GM19035 (cell line): ENCODE measurements around the gene CASQ1.

Source experiments
- ATAC-seq: cut with Tn5 transposase; IDR thresholded peaks from one replicate; pipeline ENCODE4 v1.9.1; 2021; ENCODE audit not compliant: unreplicated experiment

CASQ1 gene

DNA sequence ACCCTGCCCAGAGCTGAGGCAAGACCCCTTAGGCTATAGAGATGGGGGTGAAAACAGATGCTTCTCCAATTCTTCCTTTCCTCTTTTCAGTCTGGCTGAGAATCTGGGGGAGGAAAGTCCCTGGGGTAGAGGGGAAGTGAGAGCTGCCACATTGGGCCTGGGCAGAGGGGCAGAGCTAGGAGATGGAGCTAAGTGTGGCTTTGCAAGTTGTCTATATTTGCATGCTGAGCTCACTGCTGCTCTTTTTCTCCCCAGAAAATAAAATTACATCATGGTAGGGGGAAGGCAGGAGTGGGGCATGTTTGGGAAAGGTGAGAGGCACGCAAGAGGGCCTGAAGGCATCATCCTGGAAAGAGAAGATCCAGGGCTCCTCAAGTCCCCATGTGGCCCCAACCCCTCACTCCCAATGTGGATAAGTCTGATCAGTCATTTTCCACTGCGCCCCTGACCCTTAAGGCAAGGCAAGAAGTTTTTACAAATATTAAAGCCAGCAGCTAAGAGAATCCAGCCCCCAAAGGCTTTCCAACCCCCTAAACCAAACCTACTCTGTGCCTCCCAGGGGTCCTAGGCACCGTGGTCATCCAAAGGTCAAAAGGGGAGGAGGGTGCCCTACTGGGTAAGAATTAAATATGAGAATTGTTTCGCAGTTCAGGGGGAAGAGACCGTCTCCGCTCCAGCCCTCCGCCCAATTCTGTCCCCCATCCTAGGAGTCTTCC is 14.3 kb downstream of the CASQ1 start:
- ATAC-seq = peak; percentile 66

DNA sequence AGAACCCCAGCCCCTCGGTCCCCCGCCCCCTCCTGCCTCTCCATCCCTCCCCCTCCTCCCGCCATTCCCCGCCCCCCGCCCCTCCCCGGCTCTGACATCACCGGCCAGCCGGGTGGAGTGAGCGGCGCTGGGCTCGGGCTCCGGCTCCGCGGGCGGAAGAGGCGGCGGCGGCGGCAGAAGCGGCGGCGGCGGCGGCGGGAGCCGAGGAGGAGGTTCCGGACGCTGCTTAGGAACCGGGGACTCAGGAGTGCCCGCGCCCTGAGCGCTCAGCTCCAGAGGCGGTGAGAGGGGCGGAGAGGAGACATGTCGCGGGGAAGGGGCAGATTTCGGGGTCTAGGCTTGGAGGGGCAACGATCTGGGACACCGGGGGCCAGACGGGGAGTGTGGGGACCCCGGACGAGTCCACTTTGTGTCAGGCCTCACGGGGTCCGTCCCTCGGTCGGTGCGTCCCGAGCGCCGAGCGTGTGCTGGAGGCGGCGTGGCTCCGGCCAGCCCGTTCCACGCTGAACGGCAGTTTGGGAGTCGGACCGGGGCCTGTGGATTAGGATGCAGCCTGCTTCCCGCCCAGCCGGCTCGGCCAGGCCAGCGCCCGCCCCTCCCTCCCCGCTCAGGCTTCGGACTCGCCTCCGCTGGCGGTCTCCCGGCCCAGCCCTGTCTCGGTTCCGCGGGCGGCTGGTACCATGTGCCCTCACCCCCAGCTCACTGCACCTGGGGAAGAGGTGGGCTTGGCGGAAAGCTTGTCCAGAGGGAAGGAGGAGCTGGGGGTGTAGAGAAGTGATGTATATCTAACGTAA is 15.1 kb downstream of the CASQ1 start, which contains the start of gene PEA15:
PEA15 (plus strand) TSS at position 143 of the 794 bp plus-strand sequence. CDS start 6,161 bp downstream, outside the sequence.
- peak; percentile 58 for ATAC-seq

DNA sequence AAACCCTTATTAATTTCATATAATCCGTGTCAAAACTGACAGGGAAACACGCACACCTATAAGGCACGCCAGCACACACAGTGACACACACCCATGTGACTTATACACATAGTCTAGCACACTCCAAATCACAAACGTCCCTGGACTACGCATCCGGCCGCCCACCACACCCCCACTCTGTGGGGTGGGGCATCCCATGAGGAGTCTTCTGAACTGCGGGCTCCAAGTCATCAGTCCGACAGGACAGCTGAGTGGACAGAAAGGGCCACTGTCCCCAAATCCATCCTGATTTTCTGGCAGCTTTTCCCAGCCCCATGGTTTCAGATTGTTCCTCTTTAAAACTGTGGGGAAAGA is 15.6 kb downstream of the CASQ1 start:
- ATAC-seq = no peak

DNA sequence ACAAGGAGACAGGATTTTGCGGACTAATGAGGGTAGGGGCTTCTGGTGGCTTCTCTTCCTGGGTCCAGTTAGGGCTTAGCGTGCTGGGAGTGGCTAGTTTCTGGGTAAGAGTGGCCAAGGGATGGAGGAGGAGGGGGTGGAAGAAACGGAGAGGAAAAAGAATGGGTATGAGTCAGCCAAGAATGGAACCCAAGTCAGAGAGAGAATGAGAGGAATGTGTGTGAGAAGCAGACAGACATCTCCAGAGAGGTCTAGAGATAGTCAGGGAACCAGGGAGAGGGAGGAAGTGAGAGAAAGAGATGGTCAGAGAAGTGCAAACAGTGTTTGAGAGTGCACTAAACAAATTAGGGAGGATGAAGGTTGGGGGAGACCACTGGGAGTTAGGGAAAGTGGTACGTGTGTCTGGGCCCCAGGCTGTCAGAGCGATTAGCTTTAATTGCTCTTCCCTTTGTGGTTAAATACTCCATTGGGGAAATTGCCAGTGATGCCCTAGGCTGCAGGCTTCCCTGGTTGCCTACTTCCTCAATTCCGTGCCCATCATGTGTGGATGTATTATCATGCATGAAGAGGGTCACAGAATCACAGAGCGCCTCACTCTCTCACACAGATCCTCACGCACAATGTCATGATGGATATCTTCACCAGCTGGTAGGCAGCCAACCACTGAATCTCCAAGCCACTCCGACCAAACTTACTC is 16.2 kb downstream of the CASQ1 start:
- ATAC-seq = no peak

DNA sequence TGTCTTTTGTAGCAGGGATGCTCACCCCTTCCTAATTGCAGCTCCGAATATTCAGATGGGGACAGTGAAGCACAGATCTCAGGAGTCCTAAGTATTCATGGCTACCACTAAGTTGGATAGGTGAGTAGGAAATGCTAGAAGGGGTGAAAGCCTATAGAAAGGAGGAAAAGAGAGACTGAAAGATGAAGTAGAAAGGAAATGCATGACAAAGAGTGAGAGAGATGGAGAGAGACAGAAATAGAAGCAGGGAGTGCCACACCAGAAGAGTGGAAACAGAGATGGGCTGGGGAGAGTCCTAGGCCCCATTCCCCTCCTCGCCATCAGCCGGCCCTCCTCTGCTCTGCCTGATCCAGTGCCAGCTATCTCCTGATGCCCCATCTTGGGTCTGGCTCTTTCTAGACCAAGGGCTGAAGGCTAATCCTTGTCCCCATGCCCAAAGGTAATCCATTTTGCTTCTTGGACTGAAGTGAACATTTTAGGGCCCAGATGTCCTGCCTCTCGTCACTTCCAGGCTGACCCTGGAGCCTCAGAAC is 16.8 kb downstream of the CASQ1 start:
- ATAC-seq = no peak

DNA sequence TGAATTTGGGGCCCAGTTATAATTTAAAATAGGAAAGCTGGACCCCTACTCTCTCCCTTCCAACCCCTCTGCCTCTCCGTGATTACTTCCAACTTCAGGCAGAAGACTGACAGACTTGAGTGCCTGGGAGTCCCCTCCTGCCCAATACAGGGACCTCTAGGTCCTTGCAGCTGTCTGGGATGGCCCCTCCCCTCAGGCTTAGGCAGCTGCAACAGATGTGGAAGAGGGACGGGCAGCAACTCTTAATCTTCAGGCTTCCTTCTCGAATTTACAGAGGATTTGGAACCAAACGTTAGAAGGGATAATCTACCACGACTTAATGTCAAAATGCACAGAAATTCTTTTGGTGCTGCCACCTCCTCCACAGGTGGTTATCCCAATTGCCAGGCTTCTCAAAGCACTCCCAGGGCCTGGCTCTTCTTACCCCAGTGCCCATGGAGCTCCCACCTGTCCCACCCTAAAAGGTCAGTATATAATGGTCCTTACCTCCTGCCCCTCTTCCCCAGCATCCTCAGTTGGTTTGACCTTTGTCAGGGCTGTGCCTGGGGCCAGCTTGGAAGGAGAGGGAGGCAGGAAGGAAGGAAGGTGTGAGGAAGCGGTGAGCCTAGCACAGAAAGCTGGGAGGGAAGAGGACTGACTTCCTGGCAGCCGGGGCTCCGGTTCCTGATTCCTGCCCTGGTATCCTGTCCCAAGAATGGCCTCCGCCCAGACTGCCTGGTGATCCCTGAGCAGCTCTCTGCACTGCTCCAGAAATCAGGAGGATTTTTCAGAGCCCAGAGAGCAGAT is 17.6 kb downstream of the CASQ1 start:
- ATAC-seq = no peak

DNA sequence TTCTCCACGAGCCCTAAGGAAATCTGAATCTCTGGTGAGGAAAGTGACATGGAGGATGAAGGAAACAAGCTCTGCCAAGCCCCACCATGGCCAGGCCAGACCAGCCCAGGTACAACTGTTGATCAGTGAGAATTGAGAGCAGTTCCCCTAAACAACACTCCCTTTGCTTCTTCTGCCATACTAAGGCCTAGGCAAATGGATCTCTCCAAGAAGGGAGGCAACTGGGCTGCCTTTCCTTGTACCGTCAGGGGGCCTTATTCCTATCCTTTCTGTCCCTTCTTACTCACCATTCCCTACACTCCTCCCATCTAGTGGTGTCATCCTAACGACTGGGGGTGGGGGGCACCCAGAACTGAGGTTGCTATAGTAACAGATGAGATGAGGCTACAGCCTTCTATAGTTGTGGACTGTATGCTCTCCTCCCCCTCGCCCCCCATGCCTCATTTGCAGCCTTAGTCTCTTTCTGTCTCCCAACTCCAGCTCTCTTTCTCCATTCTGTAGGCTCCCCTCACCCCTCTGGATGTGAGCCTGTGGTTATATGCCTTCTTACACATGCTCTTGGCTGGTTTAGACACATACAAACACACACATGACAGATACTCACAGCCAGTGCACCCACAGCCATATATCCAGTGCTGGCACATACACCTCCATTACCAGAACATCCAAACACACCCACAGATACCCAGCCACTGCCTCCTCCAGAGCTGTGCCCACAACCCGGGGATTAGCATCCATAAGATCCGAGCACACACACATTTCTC is 18.4 kb downstream of the CASQ1 start:
- no peak for ATAC-seq

DNA sequence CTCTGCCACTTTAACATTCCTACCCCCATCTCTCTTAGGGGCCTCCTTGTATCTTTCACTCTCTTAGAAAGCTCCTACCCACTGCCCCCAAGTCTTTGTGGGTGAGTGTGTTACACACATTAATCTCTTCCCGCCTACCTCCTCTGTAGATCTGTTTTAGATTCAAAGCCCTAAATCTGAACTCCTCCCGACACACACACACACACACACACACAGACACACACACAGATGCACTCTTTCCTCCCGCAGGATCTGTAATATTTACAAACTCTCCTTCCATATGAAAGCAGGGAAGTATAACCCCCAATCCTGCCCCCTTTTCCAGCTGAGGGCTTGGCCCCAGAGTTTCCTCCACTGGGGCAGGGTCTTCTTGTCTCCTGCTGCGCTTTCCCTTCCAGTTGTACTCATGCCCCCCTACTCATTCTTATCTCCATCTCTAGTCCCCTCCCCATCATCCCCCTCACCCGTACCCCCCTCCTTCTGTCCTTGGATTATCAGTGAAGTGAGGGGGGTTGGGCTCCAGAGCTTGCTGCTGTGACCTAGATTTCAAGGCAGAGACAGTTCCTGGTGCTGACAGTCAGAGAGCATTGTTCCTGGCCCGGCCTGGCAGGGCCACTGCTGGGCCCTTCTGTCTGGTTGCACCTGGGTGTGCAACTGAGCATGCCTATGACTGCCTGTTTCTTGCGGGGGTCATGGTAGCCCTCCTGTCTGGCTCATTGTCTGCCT is 19.1 kb downstream of the CASQ1 start:
- no peak for ATAC-seq

DNA sequence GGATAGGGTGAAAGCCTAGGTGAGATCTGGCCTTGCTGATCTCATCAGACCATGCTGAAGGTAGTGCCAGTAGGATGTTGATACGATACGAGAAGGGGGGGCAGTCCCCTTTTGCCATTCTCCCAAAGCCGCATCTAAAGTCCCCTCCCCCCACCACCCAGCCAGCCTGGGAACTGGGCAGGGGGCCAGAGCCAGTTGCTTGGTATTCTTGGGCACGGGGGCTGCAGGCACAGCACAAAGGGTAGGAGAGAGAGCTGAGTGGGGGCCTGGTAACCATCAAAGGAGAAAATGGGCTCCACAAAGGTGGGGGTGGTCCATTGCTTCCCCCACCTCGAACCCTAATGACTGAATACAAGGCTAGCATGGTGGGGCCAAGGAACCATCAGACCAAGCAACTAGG is 20.2 kb downstream of the CASQ1 start:
- no peak for ATAC-seq

DNA sequence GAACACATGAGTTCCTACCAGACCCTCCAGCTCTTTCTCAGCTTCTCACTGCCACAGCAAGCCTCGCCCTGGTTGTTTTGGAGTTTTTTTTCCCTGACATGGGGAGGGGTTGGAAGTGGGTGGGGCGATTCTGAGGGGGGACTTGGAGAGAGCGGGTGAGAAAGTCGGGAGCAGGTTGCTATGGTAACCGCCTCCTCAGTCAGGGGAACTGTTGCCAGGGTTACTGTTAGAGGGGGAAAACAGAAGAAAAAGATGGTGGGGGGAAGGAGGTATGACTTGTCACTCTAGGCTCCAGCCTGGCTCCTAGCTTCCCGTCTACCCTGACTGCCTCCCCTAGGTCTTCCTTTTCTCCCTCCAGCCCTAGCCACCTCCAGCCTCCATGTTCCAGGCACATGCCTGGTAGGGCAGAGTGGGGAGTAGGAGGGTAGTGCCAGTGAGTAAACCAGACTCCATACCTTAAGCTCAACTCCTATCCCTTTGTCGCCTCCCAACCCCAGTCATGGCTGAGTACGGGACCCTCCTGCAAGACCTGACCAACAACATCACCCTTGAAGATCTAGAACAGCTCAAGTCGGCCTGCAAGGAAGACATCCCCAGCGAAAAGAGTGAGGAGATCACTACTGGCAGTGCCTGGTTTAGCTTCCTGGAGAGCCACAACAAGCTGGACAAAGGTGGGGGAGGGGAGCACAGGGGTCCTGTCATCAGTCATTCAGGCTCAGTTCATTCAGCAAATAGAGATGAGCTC is 20.8 kb downstream of the CASQ1 start:
- no peak for ATAC-seq

DNA sequence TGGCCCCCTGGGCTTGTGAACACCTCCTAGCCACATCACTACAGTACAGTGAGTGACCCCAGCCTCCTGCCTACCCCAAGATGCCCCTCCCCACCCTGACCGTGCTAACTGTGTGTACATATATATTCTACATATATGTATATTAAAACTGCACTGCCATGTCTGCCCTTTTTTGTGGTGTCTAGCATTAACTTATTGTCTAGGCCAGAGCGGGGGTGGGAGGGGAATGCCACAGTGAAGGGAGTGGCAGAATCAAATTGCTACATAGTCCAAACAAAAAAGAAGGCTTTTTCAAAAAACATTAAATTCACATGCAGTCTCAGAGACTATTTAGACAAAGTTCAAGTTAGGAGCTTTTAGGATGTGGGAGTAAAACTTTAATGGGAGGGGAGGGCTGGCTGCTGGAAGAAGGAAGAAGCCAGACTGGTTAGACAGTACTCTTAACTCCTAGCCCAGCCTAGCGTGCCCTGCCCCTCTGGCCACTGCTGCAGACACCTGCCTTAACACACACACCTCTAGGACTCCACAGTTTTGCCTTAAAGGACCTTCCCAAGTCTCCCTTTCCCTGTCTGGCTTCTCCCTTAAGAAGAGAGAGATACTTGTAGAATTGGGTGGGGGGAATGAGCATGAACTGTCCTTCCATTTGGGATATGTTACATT is 24.2 kb downstream of the CASQ1 start:
- no peak for ATAC-seq

DNA sequence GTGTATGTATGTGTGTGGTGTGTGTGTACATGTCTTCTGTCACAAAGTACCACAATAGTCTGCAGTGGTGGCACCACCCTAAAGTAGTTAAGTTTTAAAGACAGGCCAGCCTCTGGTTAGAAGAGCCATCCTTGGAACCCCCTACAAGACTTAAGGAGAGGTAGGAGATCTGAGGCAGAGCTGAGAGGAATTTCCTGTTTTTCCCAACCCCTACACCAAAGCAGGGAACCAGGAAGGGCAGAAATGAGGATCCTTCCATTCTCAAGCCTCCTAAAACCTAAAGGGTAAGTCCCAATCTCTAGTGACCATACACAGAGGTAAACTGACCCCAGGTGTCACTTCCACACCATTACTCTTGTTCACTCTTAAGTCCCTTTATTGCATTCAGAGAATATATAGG is 25.9 kb downstream of the CASQ1 start:
- ATAC-seq = no peak

DNA sequence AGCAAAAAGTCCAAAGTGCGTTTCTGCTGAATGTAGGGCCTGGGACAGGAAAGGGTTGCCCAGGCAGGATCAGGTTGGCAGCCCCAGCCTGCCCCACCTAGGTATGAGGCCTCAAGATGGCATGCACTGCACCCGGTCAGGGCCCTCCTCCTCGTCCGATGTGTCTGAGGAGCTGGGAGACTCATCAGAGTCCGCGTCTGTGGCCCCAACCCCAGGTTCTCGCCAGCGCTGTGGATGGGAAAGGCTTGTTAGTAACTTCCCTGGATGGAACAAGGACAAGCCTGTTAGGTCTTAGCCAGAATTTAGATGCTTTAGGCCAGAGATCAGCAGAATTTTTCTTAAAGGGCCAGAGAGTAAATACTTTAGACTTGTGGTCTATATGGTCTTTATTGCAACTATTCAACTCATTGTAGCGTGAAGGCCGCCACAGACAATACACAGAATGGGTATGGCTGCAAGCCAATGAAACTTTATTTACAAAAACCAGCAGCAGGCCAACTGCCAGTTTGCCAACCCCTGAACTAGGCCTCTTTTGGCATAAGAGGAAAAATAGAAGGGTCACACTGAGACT is 27.2 kb downstream of the CASQ1 start:
- no peak for ATAC-seq

DNA sequence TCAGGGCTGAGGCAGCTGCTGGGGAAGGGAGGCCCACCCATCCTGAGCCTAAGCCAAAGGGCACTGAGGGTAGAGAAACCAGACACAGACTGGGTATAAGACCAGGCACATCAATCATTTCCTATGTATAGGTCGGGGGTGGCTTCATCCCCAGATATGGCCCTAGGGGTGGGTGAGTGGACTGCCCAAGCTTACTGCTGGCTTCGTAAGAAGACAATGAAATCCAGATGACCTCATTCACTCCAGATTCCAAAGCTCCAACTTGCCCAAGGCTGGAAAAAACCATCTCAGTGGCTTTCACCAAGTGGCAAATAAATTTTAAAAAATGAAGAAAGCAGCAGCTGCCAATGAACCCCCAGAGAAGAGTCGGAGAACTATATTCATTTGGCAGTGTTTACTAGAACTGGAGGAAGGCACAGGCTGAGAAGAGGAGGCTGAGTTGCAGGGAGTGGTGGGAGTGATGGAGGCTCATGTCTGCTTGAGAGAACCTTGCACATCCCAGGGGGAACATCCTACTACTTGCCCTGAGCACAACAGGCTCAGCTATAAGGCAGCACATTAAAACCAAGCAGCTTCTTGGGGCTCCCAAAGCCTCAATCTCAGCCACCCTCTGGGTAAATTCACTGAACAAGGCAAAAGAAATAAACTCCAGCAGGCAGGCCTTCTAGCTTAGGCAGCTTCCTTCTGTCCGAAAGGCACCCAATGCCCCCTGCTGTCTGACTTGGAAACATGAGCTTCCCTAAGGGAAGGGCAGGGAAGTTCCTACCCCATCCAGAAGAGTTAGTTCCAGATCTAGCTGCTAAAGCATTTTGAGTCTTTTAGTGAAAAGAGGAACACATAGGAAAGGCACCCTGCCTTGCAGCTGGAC is 28.9 kb downstream of the CASQ1 start:
- no peak for ATAC-seq

DNA sequence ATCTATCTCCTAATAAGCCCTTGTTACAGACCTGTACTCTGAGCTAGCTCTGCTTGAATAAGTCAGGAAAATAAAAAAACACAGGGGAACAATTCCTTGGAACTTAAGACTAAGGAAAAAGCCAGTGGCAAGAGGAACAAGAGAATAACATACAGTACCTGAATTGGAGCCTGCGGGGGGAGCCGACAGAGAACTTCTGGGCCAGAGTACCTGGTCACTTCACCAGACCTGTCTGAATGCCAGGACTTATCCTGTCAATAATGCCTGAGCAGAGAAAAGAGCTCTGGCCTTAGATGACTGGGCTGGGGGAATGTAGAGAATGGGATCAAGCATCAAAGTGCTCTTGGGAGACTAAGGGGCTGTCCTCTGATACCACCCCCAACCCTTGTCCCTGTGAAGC is 29.9 kb downstream of the CASQ1 start:
- no peak for ATAC-seq

DNA sequence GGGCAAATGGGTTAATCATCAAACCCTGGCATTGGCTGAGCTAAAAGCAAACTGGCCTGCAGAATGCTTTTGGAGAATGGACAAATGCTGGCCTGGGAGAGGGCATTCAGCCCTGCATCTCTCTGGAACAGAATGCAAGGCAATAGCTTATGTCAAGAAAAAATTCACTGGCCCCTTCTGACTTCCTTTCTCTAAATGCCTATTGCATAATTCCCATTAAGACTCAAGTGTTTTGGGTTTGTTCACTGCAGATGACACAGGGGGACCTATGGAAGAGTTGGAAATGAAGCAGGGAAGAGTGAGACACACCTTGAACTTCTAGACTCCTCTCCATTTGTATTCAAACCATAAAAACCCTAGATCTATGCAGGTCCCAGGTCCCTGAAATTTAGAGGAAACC is 30.7 kb downstream of the CASQ1 start:
- ATAC-seq = no peak

DNA sequence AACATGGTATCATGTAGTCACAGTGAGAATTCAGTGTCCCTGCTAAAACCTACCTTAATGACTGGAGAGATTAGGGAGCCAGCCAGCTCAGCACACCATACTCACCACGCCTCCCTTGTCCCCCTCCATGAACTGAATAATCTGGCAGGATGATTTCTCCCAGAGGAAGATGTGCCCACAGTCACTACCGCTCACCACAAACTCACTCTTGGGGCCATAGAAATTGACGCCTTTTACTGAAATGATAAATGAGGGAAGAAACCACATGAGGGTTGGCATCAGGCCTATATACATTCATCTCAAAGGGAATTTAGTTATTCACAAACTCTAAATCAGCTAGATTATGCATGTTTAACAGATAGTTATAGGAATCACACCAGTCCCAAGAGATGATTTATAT is 32.2 kb downstream of the CASQ1 start:
- no peak for ATAC-seq
